Calu3 (cell line): ENCODE measurements around the gene CAPN14. TPM values are rescaled to one million over a fixed set of nuclear protein-coding genes. Genes with fewer than 3 reads are reported as not detected.
"Not testable (repeated sequence)": the region's sequence is repeated elsewhere in the genome, so short reads cannot be mapped to it uniquely, and the experiment has no call there.

Source experiments
- BruUV-seq: library from RNA; stranded (reverse); fragments of 400-500 nt; replicated peaks from 2 replicates; lab custom pipeline; 2021; lab: Mats Ljungman, UMichigan
- CTCF ChIA-PET: fragments of 300-600 bp; sonication (Branson Sonifier 250); formaldehyde crosslinking; loops from one replicate; lab custom pipeline; 2022; ENCODE audit warnings: antibody characterized with exemption; lab: Charles Lee
- DNase-seq: peaks from one replicate; pipeline ENCODE4 v3.0.0; 2022
- H3K27ac Mint-ChIP-seq: one replicate; pipeline ENCODE4 v1.8.0; 2022; ENCODE audit warnings: mixed read lengths; ENCODE audit not compliant: unreplicated experiment
- H3K27me3 Mint-ChIP-seq: one replicate; pipeline ENCODE4 v1.8.0; 2022; ENCODE audit warnings: mixed read lengths; ENCODE audit not compliant: unreplicated experiment
- H3K36me3 Mint-ChIP-seq: one replicate; pipeline ENCODE4 v1.8.0; 2022; ENCODE audit warnings: mild to moderate bottlenecking, moderate library complexity, mixed read lengths; ENCODE audit not compliant: insufficient read depth, unreplicated experiment
- H3K4me1 Mint-ChIP-seq: one replicate; pipeline ENCODE4 v1.8.0; 2022; ENCODE audit warnings: mild to moderate bottlenecking, low read depth, mixed read lengths; ENCODE audit not compliant: unreplicated experiment
- H3K4me3 Mint-ChIP-seq: one replicate; pipeline ENCODE4 v1.8.0; 2022; ENCODE audit warnings: mild to moderate bottlenecking, low read depth, moderate library complexity, mixed read lengths; ENCODE audit not compliant: unreplicated experiment
- H3K9me3 Mint-ChIP-seq: one replicate; pipeline ENCODE4 v1.8.0; 2022; ENCODE audit warnings: low read depth, mixed read lengths; ENCODE audit not compliant: unreplicated experiment
- intact Hi-C: fragments of 100-400 bp; cut with micrococcal nuclease; formaldehyde crosslinking; loops from one replicate; pipeline ENCODE4 v1.10.0; 2022; ENCODE audit not compliant: unreplicated experiment
- total RNA-seq: library from RNA; stranded (reverse); gene quantifications from 2 replicates; pipeline ENCODE4 v1.2.3, GENCODE V29; 2022
- TF ChIP-seq, protein P1 (sequence below): fragments of 200-600 bp; IDR thresholded peaks from one replicate; pipeline ENCODE4 v1.8.0; 2022; ENCODE audit warnings: antibody characterized with exemption; ENCODE audit not compliant: unreplicated experiment

CAPN14 gene
- total RNA-seq, 1 experiment from 2014 or later, result 0.35 TPM

DNA sequence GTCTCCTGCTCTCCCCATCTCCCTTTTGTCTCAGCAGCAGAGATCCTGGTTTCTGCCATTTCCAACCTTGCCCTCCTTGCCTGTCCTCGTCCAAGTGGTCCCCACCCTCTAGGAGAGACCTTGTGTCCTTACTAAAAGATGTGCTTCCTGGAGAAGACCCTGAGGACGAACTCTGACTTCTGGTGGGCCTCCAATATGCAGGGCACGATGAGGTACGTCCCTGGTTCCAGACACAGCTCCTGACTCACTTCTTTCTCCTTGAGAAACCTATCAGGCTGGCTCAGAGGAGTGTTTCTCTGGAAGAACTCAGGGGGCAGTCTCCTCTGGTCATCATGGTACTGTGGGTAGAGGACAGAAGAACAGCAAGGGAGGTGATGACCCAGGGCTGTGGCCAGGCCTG is 28.2 kb downstream of the CAPN14 start:
- TF ChIP-seq, protein P1, sequence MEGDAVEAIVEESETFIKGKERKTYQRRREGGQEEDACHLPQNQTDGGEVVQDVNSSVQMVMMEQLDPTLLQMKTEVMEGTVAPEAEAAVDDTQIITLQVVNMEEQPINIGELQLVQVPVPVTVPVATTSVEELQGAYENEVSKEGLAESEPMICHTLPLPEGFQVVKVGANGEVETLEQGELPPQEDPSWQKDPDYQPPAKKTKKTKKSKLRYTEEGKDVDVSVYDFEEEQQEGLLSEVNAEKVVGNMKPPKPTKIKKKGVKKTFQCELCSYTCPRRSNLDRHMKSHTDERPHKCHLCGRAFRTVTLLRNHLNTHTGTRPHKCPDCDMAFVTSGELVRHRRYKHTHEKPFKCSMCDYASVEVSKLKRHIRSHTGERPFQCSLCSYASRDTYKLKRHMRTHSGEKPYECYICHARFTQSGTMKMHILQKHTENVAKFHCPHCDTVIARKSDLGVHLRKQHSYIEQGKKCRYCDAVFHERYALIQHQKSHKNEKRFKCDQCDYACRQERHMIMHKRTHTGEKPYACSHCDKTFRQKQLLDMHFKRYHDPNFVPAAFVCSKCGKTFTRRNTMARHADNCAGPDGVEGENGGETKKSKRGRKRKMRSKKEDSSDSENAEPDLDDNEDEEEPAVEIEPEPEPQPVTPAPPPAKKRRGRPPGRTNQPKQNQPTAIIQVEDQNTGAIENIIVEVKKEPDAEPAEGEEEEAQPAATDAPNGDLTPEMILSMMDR, result no peak
- H3K4me3 Mint-ChIP-seq, result no peak overlapping the region
- H3K36me3 Mint-ChIP-seq, result no peaks in the 10 kb centered on the region
- CTCF ChIA-PET, result no interaction called here
- H3K27ac Mint-ChIP-seq, result no peak overlapping the region
- peaks cover 67% of the 10 kb centered on the region for H3K27me3 Mint-ChIP-seq
- H3K9me3 Mint-ChIP-seq, result no peaks in the 10 kb centered on the region
- DNase-seq, result no peak
- intact Hi-C loops, result no loop called here
- BruUV-seq, result no TSS peak
- H3K4me1 Mint-ChIP-seq, result no peaks in the 10 kb centered on the region

DNA sequence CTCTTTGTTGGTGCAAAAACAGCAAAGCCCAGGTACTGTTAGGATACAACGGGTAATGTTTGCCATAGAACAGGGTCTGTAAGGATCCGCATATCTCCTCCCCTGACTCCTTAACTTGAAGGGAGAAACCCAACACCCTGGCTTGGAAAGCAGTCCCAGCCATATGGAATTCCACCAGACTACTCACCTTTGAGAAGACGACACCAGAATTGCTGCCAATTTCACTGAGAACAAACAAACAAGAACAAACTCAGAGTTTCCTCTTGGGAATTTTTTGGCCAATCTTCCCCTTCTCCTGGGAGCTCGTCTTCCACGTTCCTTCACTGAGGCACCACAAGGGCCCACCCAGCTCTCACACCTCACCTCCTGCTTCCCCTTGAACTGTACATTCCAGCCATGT is 29.2 kb downstream of the CAPN14 start:
- CTCF ChIA-PET, result no interaction called here
- H3K4me3 Mint-ChIP-seq, result no peak overlapping the region
- BruUV-seq, result no TSS peak
- H3K4me1 Mint-ChIP-seq, result no peaks in the 10 kb centered on the region
- H3K27ac Mint-ChIP-seq, result no peak overlapping the region
- TF ChIP-seq, protein P1, result no peak
- intact Hi-C loops, result no loop called here
- H3K27me3 Mint-ChIP-seq, result peaks cover 76% of the 10 kb centered on the region
- H3K9me3 Mint-ChIP-seq, result no peaks in the 10 kb centered on the region
- DNase-seq, result no peak
- H3K36me3 Mint-ChIP-seq, result no peaks in the 10 kb centered on the region

DNA sequence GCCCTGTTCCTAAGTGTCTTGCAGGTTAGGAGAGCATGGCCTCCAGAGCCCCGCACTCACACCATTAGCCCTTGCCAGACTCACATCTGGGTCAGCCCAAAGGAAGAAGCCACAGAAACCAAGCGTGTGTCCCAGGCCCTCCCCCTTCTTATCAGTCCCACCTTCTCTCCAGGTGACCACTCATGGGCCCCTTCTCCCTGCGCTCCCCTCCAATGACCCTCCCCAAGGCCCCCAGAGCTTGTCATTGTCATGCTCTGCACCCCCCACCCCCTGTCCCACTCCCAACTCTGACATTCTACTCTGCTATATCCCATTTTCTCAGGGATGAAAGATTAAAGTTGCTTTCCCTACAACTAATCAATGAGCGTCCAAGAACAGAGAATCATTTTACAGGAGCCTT is 30.1 kb downstream of the CAPN14 start:
- Mint-ChIP-seq H3K27ac (no peak overlapping the region), H3K27me3 (peaks cover 76% of the 10 kb centered on the region), H3K36me3 (no peaks in the 10 kb centered on the region), H3K9me3 (no peaks in the 10 kb centered on the region), H3K4me1 (no peaks in the 10 kb centered on the region), H3K4me3 (no peak overlapping the region)
- CTCF ChIA-PET, result no interaction called here
- no peak for DNase-seq
- intact Hi-C loops, result no loop called here
- TF ChIP-seq, protein P1, result no peak
- no TSS peak for BruUV-seq

DNA sequence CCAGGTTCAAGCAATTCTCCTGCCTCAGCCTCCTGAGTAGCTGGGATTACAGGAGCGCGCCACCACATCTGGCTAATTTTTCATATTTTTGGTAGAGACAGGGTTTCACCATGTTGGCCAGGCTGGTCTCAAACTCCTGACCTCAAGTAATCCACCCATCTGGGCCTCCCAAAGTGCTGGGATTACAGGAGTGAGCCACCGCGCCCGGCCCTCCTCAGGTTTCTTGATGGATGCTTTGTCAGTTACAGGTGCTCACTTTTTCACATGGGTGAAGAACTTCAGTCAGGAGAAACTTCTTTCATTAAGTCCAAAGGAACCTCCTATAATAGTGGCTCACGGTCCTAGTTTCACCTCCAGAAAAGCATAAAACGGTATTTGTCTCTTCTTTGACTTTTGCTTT is 33.3 kb downstream of the CAPN14 start:
- H3K36me3 Mint-ChIP-seq, H3K4me1 Mint-ChIP-seq: not testable (repeated sequence)

DNA sequence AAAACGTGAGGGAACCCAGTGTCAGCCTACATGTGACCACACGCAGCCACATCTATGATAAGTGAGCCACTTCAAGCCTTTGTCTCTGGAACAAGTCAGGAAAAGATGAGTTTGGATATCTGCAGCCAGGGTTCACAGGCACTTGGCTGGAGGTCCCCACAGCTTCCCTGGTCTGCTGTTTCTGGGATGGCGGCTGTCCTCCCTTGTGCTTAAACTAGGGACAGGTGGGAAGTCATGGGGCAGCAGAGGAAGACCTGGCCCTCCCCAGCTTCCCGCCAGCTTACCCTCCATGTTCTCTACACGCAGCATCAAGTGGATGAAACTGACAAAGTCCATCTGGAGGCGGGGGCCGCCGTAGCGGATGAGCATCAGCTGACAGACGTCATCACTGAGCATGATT is 40.6 kb downstream of the CAPN14 start:
- CTCF ChIA-PET, result no interaction called here
- intact Hi-C loops, result no loop called here

More for the DNA sequence above, 33.3 kb downstream of the CAPN14 start:
- CTCF ChIA-PET, result interaction anchor here (0.6 kb wide), 1 partner anchor 220 kb away, joined by 6 read pairs; no protein-coding TSS in a partner anchor
- H3K4me3 Mint-ChIP-seq, H3K9me3 Mint-ChIP-seq, DNase-seq, H3K27ac Mint-ChIP-seq, intact Hi-C loops, BruUV-seq: not testable (repeated sequence)
- H3K27me3 Mint-ChIP-seq, result peaks cover 80% of the 10 kb centered on the region

More for the DNA sequence above, 40.6 kb downstream of the CAPN14 start:
- TF ChIP-seq, protein P1, result no peak
- Mint-ChIP-seq H3K36me3 (no peaks in the 10 kb centered on the region), H3K27me3 (peaks cover 71% of the 10 kb centered on the region), H3K4me1 (no peaks in the 10 kb centered on the region), H3K4me3 (no peak overlapping the region), H3K27ac (no peak overlapping the region), H3K9me3 (peaks cover 3% of the 10 kb centered on the region)
- DNase-seq, result no peak
- no TSS peak for BruUV-seq
